GM12891 (cell line): ENCODE data around the gene PINLYP.

Experiments
- DNase-seq: peaks from one replicate; pipeline ENCODE4 v3.0.0; 2011; ENCODE audit warnings: low spot score; ENCODE audit not compliant: insufficient read length
- FAIRE-seq: peaks from 2 replicates; lab custom pipeline; 2011; peaks lifted over from hg19 to GRCh38; lab: Jason Lieb, UNC
- PAX5 ChIP-seq: IDR thresholded peaks from 2 replicates; pipeline ENCODE4 v1.6.1; 2011; ENCODE audit warnings: low read length, moderate library complexity, mild to moderate bottlenecking; ENCODE audit not compliant: insufficient read depth, severe bottlenecking
- POLR2A ChIP-seq: IDR thresholded peaks from 2 replicates; pipeline ENCODE4 v1.6.1; 2011; ENCODE audit warnings: low read depth, low read length, control low read depth
- POLR2AphosphoS5 ChIP-seq: IDR thresholded peaks from 2 replicates; pipeline ENCODE4 v1.6.1; 2011; ENCODE audit warnings: low read depth, low read length, control low read depth
- POU2F2 ChIP-seq: IDR thresholded peaks from 2 replicates; pipeline ENCODE4 v1.6.1; 2011; ENCODE audit warnings: low read depth, mild to moderate bottlenecking, control low read depth, low read length, moderate library complexity
- SPI1 ChIP-seq: IDR thresholded peaks from 2 replicates; pipeline ENCODE4 v1.6.1; 2011; ENCODE audit warnings: low read depth, low read length, control low read depth
- TAF1 ChIP-seq: IDR thresholded peaks from 2 replicates; pipeline ENCODE4 v1.6.1; 2011; ENCODE audit warnings: low read depth, low read length, control low read depth

PINLYP gene

DNA sequence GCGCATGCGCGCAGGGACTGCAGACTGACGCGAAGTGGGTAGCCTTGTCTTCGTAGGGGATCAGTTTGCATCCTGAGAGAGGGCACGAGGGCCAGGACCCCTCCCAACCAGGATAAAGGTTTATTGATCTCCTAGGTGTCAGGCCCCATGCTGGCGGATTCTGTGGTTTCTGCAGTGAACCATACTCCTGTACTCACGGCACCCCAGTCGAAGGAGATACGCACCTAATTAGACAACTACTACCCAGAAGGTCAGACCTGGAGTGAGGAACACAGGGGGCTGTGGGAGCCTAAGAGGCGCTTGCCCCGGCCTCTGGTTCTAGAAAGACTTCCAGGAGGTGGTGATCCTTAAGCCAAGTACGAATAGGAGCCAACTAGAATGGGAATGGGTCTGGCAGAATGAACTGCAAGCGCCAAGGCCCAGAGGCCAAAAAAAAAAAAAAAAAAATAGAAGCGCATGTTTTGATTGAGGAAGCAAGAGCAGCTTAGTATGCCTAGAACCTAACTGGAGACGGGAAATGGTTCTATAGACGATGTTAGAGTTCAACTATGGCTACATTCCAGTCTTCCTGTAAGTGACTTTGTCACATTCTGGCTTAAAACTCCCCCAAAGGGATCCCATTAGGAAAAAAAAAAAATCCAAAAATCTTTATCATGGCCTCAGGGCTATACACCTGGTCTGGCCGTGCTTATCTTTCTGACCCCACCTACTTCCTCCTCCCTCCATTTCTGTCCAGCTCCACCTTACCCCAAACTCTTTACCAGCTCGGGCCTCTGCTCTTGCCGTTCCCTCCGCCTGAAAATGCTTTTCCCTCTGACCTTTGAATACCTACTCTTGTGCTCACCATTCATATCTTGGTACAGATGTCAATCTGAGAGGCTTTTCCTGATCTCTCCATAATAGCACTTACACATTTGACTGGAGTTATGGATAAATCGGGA, 44.7 kb downstream of the PINLYP start:
- DNase-seq (no peak), FAIRE-seq (no peak)
- TF ChIP-seq POU2F2: no peak
- TF ChIP-seq POLR2A: no peak
- TF ChIP-seq POLR2AphosphoS5: no peak
- no peak for TF ChIP-seq SPI1
- no peak for TF ChIP-seq TAF1
- TF ChIP-seq PAX5: no peak

DNA sequence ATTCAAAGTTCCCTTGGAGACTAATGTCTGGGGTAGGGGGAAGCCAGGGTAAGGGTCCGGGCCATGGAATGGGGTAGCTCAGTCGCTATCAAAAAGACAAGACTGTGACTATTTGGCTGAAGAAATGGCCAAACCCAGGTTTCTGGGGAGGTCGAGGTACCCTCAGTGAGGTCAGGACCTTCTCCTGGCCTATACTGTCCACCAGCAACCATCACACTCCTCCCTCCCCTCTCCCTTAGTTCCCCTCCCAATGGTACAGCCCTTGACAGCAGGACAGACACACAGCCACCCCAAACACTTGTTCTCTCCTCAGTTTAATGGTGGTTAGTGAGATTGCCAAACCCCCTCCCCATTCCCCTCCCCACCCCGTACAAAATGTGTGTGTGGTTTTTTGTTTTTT, 46.5 kb downstream of the PINLYP start:
- FAIRE-seq (no peak), DNase-seq (no peak)
- no peak for TF ChIP-seq POLR2A
- TF ChIP-seq POU2F2: no peak
- TF ChIP-seq TAF1: no peak
- TF ChIP-seq SPI1: no peak
- TF ChIP-seq POLR2AphosphoS5: no peak
- TF ChIP-seq PAX5: no peak

DNA sequence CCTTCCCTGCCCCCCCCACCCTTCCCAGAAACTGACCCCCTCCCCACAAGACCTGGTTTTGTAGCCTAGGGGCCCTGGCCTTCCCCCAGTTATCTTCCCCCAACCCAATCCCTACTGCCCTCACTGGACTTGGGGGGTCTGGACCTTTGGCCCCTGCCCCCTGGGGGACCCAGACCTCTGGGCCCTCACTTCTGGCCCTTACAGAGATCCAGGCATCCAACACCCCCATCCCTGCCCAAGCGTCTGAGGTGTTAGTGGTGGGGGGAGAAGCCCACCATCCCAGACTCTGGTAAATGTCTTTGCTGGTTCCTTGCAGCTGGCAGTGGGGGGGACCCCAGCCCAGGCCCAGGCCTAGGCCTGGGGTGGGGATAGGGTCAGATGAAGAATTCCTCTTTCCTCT, 47.4 kb downstream of the PINLYP start:
- FAIRE-seq (no peak), DNase-seq (no peak)
- no peak for TF ChIP-seq POU2F2
- no peak for TF ChIP-seq TAF1
- TF ChIP-seq SPI1: no peak
- no peak for TF ChIP-seq POLR2A
- TF ChIP-seq POLR2AphosphoS5: no peak
- no peak for TF ChIP-seq PAX5

- FAIRE-seq (no peak), DNase-seq (no peak)
- TF ChIP-seq POLR2AphosphoS5 (no peak), SPI1 (no peak), PAX5 (no peak), TAF1 (no peak), POU2F2 (no peak), POLR2A (no peak)
Observed at GRCh38 chr19:43623889-43624670, 48.5 kb downstream of the PINLYP start.

GRCh38 chr19:43624933-43625332, 49.3 kb downstream of the PINLYP start:
- no peak for TF ChIP-seq POLR2A
- no peak for TF ChIP-seq POU2F2
- TF ChIP-seq PAX5: no peak
- TF ChIP-seq SPI1: no peak
- TF ChIP-seq POLR2AphosphoS5: no peak
- TF ChIP-seq TAF1: no peak
- peak; percentile 62 for FAIRE-seq
- peak; percentile 75 for DNase-seq

- FAIRE-seq: no peak
- DNase-seq: no peak
- TF ChIP-seq TAF1 (no peak), POLR2AphosphoS5 (no peak), SPI1 (no peak), POLR2A (no peak), PAX5 (no peak), POU2F2 (no peak)
Observed at GRCh38 chr19:43625918-43626579, 50.4 kb downstream of the PINLYP start.

DNA sequence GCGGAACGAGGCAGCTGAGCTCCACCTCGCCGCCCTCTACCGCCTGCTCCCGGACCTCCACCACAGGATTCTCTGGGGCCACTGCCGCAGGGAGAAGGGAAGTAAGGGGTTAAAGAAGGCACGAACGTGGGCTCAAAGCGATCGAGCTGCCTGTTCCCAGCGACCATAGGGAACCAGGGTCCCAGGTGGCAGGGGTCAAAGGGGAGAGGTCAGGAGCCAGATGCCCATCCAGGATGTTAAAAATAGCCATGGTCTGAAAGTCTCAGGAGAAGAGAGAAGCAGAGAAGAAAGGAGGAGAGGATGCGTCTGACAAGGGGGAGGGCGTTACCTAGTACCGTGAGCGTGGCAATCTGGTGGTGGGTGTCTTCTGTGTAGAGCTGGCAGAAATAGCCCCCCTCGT, 51.2 kb downstream of the PINLYP start:
- TF ChIP-seq SPI1 (no peak), POU2F2 (no peak), TAF1 (no peak), POLR2A (no peak), POLR2AphosphoS5 (no peak), PAX5 (no peak)
- FAIRE-seq: no peak
- no peak for DNase-seq

DNA sequence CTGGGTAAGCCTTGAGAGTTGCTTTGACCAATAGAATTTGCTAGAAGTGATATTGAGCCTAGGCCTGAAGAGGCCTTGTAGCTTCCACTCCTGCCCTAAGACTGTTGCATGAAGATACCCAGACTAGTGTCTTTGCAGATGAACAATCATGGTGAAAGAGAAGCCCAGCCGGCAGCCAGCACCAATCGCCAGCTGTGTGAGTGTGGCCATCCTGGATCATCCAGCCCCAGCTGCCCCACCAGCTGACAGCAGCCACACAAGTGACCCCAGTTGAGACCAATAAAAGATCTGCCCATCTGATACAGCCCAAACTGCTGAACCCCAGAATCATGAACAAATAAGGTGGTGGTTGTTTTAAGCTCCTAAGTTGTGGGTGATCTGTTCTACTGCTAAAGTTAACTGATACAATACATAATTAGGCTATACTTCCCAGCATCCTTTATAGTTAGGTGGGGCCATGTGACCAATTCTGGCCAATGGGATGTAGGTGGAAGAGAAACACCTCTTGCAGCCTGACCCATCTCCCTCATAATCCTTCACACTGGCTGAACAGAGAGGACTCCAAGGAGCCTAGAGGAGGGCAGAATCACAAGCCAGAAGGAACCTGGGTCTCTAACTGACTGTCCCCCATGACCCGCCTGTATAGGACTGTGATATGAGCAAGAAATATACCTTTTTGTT, 53.2 kb downstream of the PINLYP start:
- DNase-seq (no peak), FAIRE-seq (no peak)
- no peak for TF ChIP-seq PAX5
- TF ChIP-seq POU2F2: no peak
- TF ChIP-seq POLR2A: no peak
- no peak for TF ChIP-seq POLR2AphosphoS5
- no peak for TF ChIP-seq TAF1
- TF ChIP-seq SPI1: no peak
